Epithelial cell of prostate (primary cell): ENCODE data around the gene SYCN.

ENCODE experiments used
- DNase-seq: peaks from one replicate; pipeline ENCODE4 v3.0.0-alpha.2; 2011; ENCODE audit warnings: low read depth, low spot score
- H3K27ac ChIP-seq: fragments of 450-650 bp; 2 replicates; pipeline ENCODE4 v1.5.1; 2017; ENCODE audit warnings: mild to moderate bottlenecking

Gene SYCN

DNA sequence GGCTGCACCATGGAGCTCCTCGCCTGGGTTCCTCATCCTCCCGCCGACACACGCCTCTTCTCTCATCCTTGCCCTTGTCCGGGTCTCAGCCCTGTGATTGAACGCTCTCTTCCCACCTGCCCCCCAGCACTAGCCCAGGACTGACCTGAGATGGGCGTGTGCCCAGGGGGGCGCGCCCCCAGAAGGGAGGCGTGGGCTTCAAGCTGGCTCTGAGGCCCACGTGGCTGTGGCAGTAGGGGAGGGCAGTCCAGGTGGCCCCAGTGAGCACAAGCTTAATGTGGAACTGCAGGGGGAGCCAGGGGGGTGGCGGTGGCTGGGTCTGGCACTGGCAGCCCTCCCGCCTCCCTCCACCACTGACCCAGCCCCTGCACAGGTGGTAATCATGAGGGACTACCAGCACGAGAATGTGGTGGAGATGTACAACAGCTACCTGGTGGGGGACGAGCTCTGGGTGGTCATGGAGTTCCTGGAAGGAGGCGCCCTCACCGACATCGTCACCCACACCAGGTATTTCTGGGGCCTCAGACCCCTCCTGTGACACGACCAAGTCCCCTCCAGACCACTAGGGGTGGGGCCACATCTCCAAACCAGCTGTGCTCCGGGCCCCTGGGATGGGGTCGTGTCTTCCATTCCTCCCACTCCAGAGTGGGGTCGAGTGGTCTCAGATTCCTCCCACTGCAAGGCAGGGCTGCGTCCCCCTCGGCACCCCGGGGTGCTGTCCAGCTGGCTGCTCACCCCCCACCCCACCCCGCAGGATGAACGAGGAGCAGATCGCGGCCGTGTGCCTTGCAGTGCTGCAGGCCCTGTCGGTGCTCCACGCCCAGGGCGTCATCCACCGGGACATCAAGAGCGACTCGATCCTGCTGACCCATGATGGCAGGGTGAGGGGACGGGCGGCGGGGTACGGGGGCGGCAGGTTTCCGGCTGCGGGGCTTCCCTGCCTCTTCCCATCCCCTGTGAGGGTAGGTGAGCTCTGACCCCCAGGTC, 29.2 kb downstream of the SYCN start:
- H3K27ac ChIP-seq: no peak overlapping the region
- DNase-seq: no peak

DNA sequence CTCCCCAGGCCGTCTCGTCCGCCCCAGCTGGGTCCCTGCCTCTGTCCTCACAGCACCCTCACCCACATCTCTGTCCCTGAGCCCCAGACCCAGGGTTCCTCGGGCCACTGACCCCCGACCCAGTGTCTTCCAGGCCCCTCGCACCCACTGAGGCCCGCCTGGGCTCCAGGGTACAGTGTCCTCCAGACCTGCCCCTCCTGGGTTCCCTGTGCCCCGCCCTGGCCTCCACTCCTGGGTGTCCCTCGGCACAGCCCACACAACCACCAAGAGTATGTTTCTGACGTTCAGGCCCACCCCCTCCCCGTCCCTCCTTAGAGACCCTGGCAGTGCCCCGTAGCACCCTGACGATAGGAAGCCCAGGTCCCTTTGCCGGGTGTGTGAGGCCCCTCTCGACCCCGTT, 29.9 kb downstream of the SYCN start:
- DNase-seq: no peak
- H3K27ac ChIP-seq: no peak overlapping the region

GRCh38 chr19:39173502-39173991, 30.5 kb downstream of the SYCN start:
- no peak for DNase-seq
- no peak overlapping the region for H3K27ac ChIP-seq

DNA sequence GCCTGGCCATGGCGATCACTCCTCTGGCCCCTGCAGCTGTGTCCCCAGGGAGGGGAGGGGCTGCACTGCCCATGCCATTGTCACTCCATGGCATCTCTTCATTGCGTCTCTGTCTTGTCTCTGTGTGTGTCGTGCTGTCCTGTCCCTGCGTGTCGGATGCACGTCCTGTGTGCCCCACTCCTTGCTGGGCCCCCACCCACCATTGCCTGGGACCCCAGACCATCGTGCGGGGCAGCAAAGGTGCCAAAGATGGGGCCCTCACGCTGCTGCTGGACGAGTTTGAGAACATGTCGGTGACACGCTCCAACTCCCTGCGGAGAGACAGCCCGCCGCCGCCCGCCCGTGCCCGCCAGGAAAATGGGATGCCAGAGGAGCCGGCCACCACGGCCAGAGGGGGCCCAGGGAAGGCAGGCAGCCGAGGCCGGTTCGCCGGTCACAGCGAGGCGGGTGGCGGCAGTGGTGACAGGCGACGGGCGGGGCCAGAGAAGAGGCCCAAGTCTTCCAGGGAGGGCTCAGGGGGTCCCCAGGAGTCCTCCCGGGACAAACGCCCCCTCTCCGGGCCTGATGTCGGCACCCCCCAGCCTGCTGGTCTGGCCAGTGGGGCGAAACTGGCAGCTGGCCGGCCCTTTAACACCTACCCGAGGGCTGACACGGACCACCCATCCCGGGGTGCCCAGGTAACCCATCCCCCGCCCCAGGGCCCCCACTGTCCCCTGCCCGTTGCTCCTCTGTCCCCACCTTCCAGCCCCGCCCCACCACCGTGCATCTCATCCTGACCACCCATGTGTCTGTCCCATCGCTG, 31.2 kb downstream of the SYCN start:
- H3K27ac ChIP-seq: no peak overlapping the region
- DNase-seq: no peak

GRCh38 chr19:39171479-39172465, 32.3 kb downstream of the SYCN start:
- no peak for DNase-seq
- H3K27ac ChIP-seq: no peak overlapping the region

GRCh38 chr19:39170386-39171231, 33.5 kb downstream of the SYCN start:
- no peak for DNase-seq
- H3K27ac ChIP-seq: no peak overlapping the region

- no peak for DNase-seq
- H3K27ac ChIP-seq: no peak overlapping the region
Observed at GRCh38 chr19:39169143-39169810, 34.8 kb downstream of the SYCN start.

GRCh38 chr19:39168258-39169142, 35.6 kb downstream of the SYCN start:
- H3K27ac ChIP-seq: no peak overlapping the region
- no peak for DNase-seq

DNA sequence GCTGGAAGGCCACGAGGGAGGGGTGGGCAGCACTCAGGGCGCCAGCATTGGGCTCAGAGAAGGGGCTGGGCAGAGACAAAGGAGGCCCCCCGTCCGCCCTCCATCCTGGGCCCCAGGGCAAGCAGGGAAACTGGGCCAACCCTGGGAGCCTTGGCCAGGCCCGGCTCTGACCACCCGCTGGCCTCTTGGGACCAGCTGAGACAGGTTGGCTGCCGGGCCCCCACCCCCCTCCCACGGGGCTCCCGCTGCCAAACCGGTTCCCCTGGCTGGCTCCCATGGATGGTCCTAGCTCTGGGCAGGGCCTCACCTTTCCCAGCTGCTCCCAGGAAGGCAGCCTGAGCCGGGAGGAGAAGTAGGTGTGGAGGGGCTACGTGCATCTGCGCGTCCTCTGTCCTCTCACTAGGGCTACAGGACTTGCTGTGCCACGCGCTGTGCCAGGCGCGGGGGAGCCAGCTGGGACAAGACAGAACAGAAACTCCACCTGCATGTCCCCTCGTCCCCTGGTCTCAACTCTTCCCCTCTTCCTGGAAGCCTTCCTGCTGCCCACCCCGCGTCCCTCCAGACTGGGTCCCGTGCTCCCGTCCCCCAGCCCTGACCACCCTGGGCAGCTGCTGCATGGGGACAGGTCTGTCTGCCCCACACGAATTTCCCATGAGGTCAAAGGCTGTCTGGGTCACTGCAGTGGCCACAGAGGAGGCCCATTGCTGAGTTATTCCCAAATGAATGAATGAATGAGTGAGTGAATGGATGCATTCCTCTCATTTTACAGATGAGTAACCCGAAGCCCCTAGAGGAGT, 36.4 kb downstream of the SYCN start:
- H3K27ac ChIP-seq: peak overlapping the region; percentile 31
- DNase-seq: no peak

DNA sequence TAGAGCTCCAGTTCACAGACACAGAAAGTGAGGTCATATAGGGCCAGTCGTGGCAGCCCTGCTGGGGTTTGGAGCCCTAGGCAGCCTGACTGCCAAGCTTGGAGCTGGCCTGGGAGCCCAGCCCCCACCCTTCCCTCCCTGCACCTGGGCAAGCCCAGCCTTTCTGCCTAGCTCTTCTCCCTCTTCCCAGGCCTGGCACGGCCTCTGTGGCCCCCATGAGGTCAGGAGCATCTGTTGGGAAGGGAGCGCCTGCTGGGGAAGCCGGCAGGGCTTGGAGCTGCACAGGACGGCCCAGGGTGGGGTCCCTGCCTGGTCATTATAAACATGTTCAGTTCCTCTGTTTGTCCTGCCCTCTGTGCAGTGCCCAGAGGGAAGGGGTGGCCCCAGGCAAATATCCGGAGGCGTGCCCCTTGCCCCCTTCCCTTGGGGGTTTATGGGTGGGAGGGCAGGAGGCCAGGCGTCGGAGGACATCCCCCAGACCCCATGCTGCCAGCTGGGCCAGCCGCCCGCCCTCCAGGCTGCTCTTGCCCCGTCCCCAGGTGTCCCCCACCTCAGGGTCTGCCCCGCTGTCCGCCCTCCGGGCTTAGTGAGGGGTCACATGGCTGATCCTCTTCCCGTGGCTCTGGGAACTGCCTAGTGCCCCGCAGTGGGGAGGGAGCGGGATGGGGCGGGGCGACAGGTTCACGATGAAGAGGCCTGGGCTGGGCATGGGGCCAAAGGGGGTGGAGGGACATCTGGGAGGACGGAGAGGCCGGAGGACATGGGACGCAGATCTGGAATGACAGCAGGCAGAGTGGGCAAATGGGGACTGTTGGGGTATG, 37.3 kb downstream of the SYCN start:
- H3K27ac ChIP-seq: peak overlapping the region; percentile 31
- no peak for DNase-seq

- no peak overlapping the region for H3K27ac ChIP-seq
- no peak for DNase-seq
Observed at GRCh38 chr19:39165857-39166256, 38.2 kb downstream of the SYCN start.

DNA sequence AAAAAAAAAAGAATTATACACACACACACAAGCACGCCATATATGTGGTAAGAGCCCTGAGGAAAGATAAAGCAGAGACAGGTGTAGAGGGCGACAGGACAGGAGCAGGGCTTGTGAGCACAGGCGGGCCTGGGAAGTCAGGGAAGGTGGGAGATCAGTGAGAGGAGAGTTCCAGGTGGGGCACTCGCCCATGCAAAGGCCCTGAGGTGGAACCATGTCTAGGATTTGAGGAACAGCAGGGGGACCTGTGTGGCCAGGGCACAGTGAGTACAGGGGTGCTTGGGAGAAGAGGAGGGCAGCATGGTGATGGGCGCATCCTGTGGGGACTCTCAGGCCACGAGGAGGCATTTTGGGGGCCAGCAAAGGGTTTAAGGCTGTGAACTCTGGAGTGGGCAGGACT, 39.8 kb downstream of the SYCN start:
- DNase-seq: no peak
- no peak overlapping the region for H3K27ac ChIP-seq

DNA sequence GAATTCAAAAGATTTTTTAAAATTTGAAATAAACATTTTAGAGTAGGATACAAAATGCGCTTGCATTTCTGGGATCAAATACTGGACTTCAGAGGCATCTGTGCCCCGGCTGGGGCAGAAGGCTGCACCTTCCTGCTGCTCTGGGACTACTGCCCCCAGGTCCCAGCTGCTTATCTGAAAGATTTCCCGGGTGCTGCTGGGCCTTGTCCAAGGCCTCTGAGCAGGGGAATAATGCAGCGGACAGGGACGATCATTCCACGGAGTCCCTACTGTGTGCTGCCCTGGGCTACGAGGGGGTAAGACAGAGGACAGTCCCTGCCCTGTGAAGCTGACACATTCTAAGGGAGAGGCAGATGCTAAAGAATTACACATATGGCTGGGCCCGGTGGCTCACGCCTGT, 40.4 kb downstream of the SYCN start:
- H3K27ac ChIP-seq: no peak overlapping the region
- no peak for DNase-seq

- no peak for DNase-seq
- H3K27ac ChIP-seq: no peak overlapping the region
Observed at GRCh38 chr19:39162441-39163043, 41.5 kb downstream of the SYCN start.

DNA sequence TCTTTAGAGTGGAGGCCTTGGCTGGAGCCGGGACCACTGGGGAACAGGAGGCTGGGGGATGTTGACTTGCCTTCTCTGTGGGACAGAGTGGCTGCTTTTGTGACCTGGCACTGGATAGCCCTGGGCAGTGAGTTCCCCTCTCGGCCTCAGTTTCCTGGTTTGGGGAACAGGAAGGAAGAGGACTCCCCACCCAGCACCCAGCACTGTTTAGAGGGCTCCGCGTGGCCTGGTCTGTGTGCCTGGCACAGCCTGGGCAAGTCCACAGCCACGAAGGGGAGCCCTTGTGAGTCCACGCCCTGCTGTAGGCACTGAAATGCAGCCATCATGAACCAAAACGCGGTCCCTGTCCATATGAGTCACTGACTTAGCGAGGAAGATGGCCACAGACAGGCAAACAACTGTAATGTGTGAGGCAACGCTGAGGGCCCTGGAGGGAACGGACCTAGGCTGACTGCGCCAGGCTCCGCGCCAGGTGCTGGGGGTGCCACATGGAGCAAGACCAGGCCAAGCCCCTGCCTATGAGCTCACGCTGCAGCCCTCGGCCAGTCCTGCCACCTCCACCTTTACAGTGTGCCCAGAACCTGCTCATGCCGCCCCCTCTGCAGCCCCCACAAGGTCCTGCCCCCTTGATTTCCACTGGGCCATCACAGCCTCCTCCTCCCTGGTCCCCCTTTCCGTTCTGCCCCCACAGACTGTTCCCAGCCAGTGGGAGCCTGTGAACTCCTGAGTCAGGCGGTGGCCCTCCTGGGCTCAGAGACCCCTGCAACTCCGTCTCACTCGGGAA, 43.0 kb downstream of the SYCN start:
- H3K27ac ChIP-seq: peak overlapping the region; percentile 72
- DNase-seq: peak; percentile 36
